Activated naive CD4-positive, alpha-beta T cell treated with anti-CD3 and anti-CD28 coated beads, Interleukin-2, amount 50 U/mL, for 24 hours (primary cell): ENCODE data around the gene RAPGEF2.

Experiments used
- H3K27ac Mint-ChIP-seq: one replicate; pipeline ENCODE4 v1.8.0; 2021; ENCODE audit warnings: mild to moderate bottlenecking, mixed read lengths
- H3K27me3 Mint-ChIP-seq: one replicate; pipeline ENCODE4 v1.8.0; 2021; ENCODE audit warnings: mixed read lengths
- H3K36me3 Mint-ChIP-seq: one replicate; pipeline ENCODE4 v1.8.0; 2021; ENCODE audit warnings: mixed read lengths
- H3K4me1 Mint-ChIP-seq: one replicate; pipeline ENCODE4 v1.8.0; 2021; ENCODE audit warnings: mixed read lengths
- H3K4me3 Mint-ChIP-seq: one replicate; pipeline ENCODE4 v1.8.0; 2021; ENCODE audit warnings: mild to moderate bottlenecking, mixed read lengths
- H3K9me3 Mint-ChIP-seq: one replicate; pipeline ENCODE4 v1.8.0; 2021; ENCODE audit warnings: mixed read lengths

The RAPGEF2 gene

GRCh38 chr4:159272273-159273140, 169.6 kb downstream of the RAPGEF2 start:
- no peaks in the 10 kb centered on the region for H3K27me3 Mint-ChIP-seq
- H3K36me3 Mint-ChIP-seq = peaks cover 4% of the 10 kb centered on the region
- no peak overlapping the region for H3K27ac Mint-ChIP-seq
- peaks cover 18% of the 10 kb centered on the region for H3K4me1 Mint-ChIP-seq
- no peaks in the 10 kb centered on the region for H3K9me3 Mint-ChIP-seq
- no peak overlapping the region for H3K4me3 Mint-ChIP-seq

GRCh38 chr4:159273141-159273438, 170.2 kb downstream of the RAPGEF2 start:
- H3K4me3 Mint-ChIP-seq = no peak overlapping the region
- no peaks in the 10 kb centered on the region for H3K9me3 Mint-ChIP-seq
- H3K27me3 Mint-ChIP-seq = no peaks in the 10 kb centered on the region
- no peak overlapping the region for H3K27ac Mint-ChIP-seq
- H3K36me3 Mint-ChIP-seq = peaks cover 4% of the 10 kb centered on the region
- peaks cover 18% of the 10 kb centered on the region for H3K4me1 Mint-ChIP-seq

- no peak overlapping the region for H3K27ac Mint-ChIP-seq
- H3K4me1 Mint-ChIP-seq = peaks cover 18% of the 10 kb centered on the region
- peaks cover 4% of the 10 kb centered on the region for H3K36me3 Mint-ChIP-seq
- no peak overlapping the region for H3K4me3 Mint-ChIP-seq
- no peaks in the 10 kb centered on the region for H3K9me3 Mint-ChIP-seq
- no peaks in the 10 kb centered on the region for H3K27me3 Mint-ChIP-seq
These were observed 171.0 kb downstream of the RAPGEF2 start for GRCh38 chr4:159273841-159274240.

- Mint-ChIP-seq H3K27me3 (no peaks in the 10 kb centered on the region), H3K4me3 (no peak overlapping the region), H3K27ac (no peak overlapping the region), H3K4me1 (peaks cover under 1% of the 10 kb centered on the region), H3K9me3 (no peaks in the 10 kb centered on the region), H3K36me3 (peaks cover 8% of the 10 kb centered on the region)
These were observed 175.5 kb downstream of the RAPGEF2 start for GRCh38 chr4:159278399-159278798.

GRCh38 chr4:159279084-159279483, 176.2 kb downstream of the RAPGEF2 start:
- no peak overlapping the region for H3K4me3 Mint-ChIP-seq
- H3K9me3 Mint-ChIP-seq = no peaks in the 10 kb centered on the region
- H3K36me3 Mint-ChIP-seq = peaks cover 8% of the 10 kb centered on the region
- H3K4me1 Mint-ChIP-seq = no peaks in the 10 kb centered on the region
- no peaks in the 10 kb centered on the region for H3K27me3 Mint-ChIP-seq
- H3K27ac Mint-ChIP-seq = no peak overlapping the region

- H3K27me3 Mint-ChIP-seq = no peaks in the 10 kb centered on the region
- no peaks in the 10 kb centered on the region for H3K9me3 Mint-ChIP-seq
- no peak overlapping the region for H3K27ac Mint-ChIP-seq
- H3K4me3 Mint-ChIP-seq = no peak overlapping the region
- H3K4me1 Mint-ChIP-seq = no peaks in the 10 kb centered on the region
- peaks cover 6% of the 10 kb centered on the region for H3K36me3 Mint-ChIP-seq
These were observed 177.7 kb downstream of the RAPGEF2 start for GRCh38 chr4:159280442-159281172.

GRCh38 chr4:159281771-159282170, 178.9 kb downstream of the RAPGEF2 start:
- Mint-ChIP-seq H3K36me3 (peaks cover 5% of the 10 kb centered on the region), H3K4me1 (no peaks in the 10 kb centered on the region), H3K27me3 (no peaks in the 10 kb centered on the region), H3K27ac (no peak overlapping the region), H3K4me3 (no peak overlapping the region), H3K9me3 (no peaks in the 10 kb centered on the region)

GRCh38 chr4:159282329-159282728, 179.4 kb downstream of the RAPGEF2 start:
- Mint-ChIP-seq H3K27ac (no peak overlapping the region), H3K4me3 (no peak overlapping the region), H3K27me3 (no peaks in the 10 kb centered on the region), H3K9me3 (no peaks in the 10 kb centered on the region), H3K4me1 (no peaks in the 10 kb centered on the region), H3K36me3 (peaks cover 5% of the 10 kb centered on the region)

- H3K36me3 Mint-ChIP-seq = peaks cover 5% of the 10 kb centered on the region
- no peak overlapping the region for H3K27ac Mint-ChIP-seq
- no peaks in the 10 kb centered on the region for H3K27me3 Mint-ChIP-seq
- no peak overlapping the region for H3K4me3 Mint-ChIP-seq
- no peaks in the 10 kb centered on the region for H3K9me3 Mint-ChIP-seq
- H3K4me1 Mint-ChIP-seq = no peaks in the 10 kb centered on the region
These were observed 180.1 kb downstream of the RAPGEF2 start for GRCh38 chr4:159282944-159283343.

GRCh38 chr4:159283696-159284095, 180.8 kb downstream of the RAPGEF2 start:
- no peak overlapping the region for H3K4me3 Mint-ChIP-seq
- no peaks in the 10 kb centered on the region for H3K4me1 Mint-ChIP-seq
- H3K9me3 Mint-ChIP-seq = no peaks in the 10 kb centered on the region
- peaks cover 5% of the 10 kb centered on the region for H3K36me3 Mint-ChIP-seq
- H3K27me3 Mint-ChIP-seq = no peaks in the 10 kb centered on the region
- H3K27ac Mint-ChIP-seq = no peak overlapping the region

- no peaks in the 10 kb centered on the region for H3K9me3 Mint-ChIP-seq
- peaks cover 7% of the 10 kb centered on the region for H3K36me3 Mint-ChIP-seq
- H3K4me3 Mint-ChIP-seq = no peak overlapping the region
- H3K27ac Mint-ChIP-seq = no peak overlapping the region
- no peaks in the 10 kb centered on the region for H3K4me1 Mint-ChIP-seq
- no peaks in the 10 kb centered on the region for H3K27me3 Mint-ChIP-seq
These were observed 181.2 kb downstream of the RAPGEF2 start for GRCh38 chr4:159284113-159284512.

GRCh38 chr4:159284733-159285132, 181.9 kb downstream of the RAPGEF2 start:
- Mint-ChIP-seq H3K9me3 (no peaks in the 10 kb centered on the region), H3K4me3 (no peak overlapping the region), H3K36me3 (peaks cover 4% of the 10 kb centered on the region), H3K27ac (no peak overlapping the region), H3K27me3 (no peaks in the 10 kb centered on the region), H3K4me1 (no peaks in the 10 kb centered on the region)

GRCh38 chr4:159287767-159288166, 184.9 kb downstream of the RAPGEF2 start:
- no peaks in the 10 kb centered on the region for H3K9me3 Mint-ChIP-seq
- H3K4me3 Mint-ChIP-seq = no peak overlapping the region
- no peaks in the 10 kb centered on the region for H3K4me1 Mint-ChIP-seq
- H3K36me3 Mint-ChIP-seq = peaks cover 4% of the 10 kb centered on the region
- no peak overlapping the region for H3K27ac Mint-ChIP-seq
- no peaks in the 10 kb centered on the region for H3K27me3 Mint-ChIP-seq

- Mint-ChIP-seq H3K36me3 (peaks cover 4% of the 10 kb centered on the region), H3K9me3 (no peaks in the 10 kb centered on the region), H3K27me3 (no peaks in the 10 kb centered on the region), H3K4me3 (no peak overlapping the region), H3K4me1 (no peaks in the 10 kb centered on the region), H3K27ac (no peak overlapping the region)
These were observed 186.8 kb downstream of the RAPGEF2 start for GRCh38 chr4:159289682-159290081.

GRCh38 chr4:159290321-159291030, 187.6 kb downstream of the RAPGEF2 start:
- no peak overlapping the region for H3K4me3 Mint-ChIP-seq
- H3K4me1 Mint-ChIP-seq = peaks cover 2% of the 10 kb centered on the region
- no peaks in the 10 kb centered on the region for H3K9me3 Mint-ChIP-seq
- no peaks in the 10 kb centered on the region for H3K27me3 Mint-ChIP-seq
- no peak overlapping the region for H3K27ac Mint-ChIP-seq
- H3K36me3 Mint-ChIP-seq = peaks cover 4% of the 10 kb centered on the region

- H3K4me3 Mint-ChIP-seq = no peak overlapping the region
- no peaks in the 10 kb centered on the region for H3K27me3 Mint-ChIP-seq
- H3K9me3 Mint-ChIP-seq = no peaks in the 10 kb centered on the region
- peaks cover 4% of the 10 kb centered on the region for H3K36me3 Mint-ChIP-seq
- peaks cover 9% of the 10 kb centered on the region for H3K4me1 Mint-ChIP-seq
- H3K27ac Mint-ChIP-seq = no peak overlapping the region
These were observed 188.3 kb downstream of the RAPGEF2 start for GRCh38 chr4:159291176-159291575.
